Measurements from ENCODE around the gene NR6A1. TPM values are rescaled to one million over a fixed set of nuclear protein-coding genes. Genes with fewer than 3 reads are reported as not detected.

Gene NR6A1
- 1.7 TPM for total RNA-seq

- ATAC-seq = peak; percentile 93
Observed at GRCh38 chr9:124771021-124771866, at the start of gene NR6A1. Gene NR6A1, minus strand, starts transcription at chr9:124771311.

DNA sequence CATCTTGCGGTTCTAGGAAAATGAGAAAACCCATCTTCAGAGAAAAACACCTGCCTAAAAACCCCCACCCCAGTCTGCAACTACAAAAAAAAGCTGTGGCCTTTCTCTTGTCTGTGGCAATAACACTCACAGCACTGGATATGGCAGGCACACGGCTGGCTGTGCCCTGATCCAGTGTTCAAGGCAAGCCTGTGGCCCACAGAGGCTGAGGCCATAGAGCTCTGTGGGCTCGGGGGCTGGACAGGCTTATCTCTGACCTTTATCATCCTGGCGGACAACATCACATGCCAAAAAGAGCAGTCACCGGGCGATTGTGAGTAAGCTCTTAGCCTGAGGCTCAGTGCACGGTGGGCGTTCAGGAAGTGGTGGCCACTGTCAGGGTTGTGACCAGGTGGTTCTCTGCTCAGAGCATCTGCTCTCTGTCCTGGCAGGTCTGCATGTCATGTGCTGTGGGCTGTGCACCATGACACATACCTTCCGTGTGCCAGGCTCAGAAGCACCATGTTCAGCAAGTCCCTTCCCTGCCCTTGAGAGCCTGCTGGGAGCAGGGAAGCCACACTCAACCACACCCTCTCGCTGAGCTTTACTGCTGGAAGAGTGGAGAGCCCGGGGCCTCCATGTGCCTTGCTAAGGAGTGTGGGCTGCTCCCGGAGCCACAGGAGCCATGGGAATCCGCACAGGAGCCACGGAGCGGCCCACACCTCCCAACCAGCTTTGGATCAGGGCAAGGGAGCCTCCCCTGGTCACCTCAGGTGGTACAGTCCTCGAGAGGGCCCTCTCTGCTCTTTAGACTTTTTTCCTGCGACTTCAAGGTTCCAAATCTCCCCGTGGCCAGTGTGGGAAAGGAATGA lies 47.5 kb upstream of the NR6A1 start:
- peak; percentile 96 for ATAC-seq

- ATAC-seq = no peak
Observed at GRCh38 chr9:124815601-124816000, 44.5 kb upstream of the NR6A1 start.

DNA sequence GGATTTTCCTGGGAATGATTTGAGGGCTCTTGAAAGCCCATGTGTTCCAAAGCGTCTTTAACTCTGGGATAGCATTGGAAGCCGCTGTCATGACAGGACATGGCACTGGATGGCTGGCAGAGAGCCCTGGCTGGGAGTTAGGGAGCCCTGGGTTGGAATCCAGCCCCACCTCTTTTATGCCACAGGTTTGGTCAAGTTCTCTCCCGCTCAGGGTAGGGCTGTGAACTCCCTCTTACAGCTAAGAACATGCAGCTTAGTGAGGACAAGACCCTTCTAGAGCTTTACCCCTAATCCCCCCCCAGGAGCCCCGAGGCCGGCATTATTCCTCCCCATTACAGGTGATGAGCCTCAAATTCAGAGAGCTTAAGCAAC lies 43.0 kb upstream of the NR6A1 start:
- ATAC-seq = peak; percentile 47

GRCh38 chr9:124813501-124814163 lies 42.5 kb upstream of the NR6A1 start:
- no peak for ATAC-seq

DNA sequence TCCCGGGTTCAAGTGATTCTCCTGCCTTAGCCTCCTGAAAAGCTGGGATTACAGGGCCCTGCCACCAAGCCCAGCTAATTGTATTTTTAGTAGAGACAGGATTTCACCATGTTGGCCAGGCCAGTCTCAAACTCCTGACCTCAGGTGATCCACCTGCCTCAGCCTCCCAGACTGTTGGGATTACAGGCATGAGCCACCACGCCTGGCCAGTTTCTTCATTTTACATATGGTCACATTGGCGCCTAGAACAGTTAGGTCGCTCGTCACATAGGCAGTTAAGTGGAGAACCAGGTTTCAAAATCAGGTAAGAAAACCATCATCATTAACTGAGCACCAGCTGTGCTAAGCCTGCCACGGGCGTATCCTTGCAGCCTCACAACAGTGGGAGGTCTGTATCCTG lies 41.9 kb upstream of the NR6A1 start:
- no peak for ATAC-seq

DNA sequence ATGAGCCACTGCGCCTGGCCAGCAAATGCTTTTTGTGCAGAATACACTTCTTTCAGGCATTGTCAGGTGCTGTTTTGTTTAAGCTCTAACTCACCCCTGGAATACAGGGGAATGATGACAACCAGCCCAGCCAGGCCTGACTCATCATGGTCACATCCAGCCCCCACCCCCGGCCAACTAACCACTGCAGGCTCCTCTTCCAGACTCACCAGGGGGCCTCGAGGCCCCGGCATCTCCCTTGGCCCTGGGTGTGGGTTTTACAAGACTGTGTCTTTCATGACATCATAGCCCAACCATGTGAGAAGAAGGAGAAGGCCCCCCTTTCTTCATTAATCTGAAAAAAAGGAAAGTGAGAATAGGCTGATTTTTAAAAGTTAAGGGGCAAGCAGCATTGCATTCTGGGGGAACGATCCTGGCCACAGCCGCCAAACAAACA lies 41.3 kb upstream of the NR6A1 start:
- no peak for ATAC-seq

DNA sequence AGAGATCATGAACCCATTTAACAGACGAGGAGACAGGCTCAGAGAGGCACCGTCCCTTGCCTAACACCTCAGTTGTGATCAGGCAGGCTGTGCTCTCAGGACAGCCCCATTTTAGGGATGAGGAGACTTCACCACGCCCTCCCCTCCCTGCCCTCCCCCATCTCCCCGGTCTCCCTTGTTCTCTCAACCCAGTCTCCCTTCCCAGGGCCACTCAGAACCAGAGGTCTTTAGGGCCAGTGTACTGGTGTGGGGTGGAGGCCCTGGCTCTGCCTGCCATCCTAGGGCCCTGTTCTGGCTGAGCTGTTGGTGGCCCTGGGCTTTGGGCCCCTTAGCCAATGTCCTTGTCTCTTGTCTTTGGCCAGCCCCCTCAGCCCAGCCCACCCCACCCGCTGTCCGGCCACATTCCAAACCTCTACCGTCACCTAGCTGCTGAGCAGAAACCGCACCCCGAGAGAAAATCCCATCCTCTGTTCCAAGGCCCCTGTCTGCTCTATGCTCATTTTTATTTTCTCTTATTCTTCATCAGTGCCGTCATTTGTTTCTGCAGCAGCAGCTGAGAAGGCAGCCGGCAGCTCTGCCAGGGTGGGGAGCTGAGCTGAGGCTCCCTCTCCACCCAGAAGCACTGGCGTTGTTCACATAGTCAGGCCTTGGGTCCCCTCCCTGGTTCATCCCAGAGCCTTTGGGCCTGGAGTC lies 39.7 kb upstream of the NR6A1 start:
- ATAC-seq = peak; percentile 53

GRCh38 chr9:124809741-124810500 lies 38.8 kb upstream of the NR6A1 start:
- ATAC-seq = no peak

DNA sequence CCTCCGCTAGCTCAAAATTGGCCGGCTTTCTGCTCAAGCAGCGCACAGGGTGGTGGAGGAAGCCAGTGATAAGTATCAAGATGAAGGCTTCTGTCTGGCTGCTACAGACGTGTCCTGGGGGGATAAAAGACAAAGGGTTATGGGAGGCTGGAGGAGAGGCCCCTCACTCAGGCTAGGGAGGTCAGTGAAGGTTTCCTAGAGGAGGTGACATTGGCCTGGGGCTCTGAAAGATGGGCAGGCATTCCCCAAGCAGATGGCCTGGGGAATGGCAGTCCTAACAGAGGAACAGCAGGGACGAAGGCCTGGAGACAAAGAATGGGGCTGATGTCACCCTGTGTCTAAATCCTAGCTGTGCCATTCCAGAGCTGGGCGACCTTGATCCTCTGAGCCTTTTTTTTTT lies 38.1 kb upstream of the NR6A1 start:
- no peak for ATAC-seq

- no peak for ATAC-seq
Observed at GRCh38 chr9:124808246-124808956, 37.3 kb upstream of the NR6A1 start.

GRCh38 chr9:124805186-124805585 lies 34.1 kb upstream of the NR6A1 start:
- ATAC-seq = no peak

DNA sequence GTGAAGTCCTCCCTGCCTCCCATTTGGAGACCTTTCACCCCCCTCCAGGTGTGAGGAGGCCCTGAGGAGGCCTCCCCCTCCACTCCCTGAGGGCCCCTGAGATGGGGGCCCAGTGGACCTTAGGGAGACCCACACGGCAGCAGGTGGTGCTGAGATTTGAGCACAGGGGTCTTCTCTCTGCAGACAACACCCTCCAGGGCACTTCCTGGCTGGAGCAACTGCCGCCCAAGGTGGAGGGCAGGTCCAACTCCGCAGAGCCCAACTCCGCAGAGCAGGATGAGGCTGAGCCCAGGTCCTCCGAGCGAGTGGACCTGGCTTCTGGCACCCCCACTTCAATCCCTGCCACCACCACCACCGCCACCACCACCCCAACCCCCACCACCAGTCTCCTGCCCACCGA lies 32.8 kb upstream of the NR6A1 start:
- ATAC-seq = no peak

- no peak for ATAC-seq
Observed at GRCh38 chr9:124802426-124802825, 31.3 kb upstream of the NR6A1 start.

- no peak for ATAC-seq
Observed at GRCh38 chr9:124801356-124801755, 30.2 kb upstream of the NR6A1 start.

DNA sequence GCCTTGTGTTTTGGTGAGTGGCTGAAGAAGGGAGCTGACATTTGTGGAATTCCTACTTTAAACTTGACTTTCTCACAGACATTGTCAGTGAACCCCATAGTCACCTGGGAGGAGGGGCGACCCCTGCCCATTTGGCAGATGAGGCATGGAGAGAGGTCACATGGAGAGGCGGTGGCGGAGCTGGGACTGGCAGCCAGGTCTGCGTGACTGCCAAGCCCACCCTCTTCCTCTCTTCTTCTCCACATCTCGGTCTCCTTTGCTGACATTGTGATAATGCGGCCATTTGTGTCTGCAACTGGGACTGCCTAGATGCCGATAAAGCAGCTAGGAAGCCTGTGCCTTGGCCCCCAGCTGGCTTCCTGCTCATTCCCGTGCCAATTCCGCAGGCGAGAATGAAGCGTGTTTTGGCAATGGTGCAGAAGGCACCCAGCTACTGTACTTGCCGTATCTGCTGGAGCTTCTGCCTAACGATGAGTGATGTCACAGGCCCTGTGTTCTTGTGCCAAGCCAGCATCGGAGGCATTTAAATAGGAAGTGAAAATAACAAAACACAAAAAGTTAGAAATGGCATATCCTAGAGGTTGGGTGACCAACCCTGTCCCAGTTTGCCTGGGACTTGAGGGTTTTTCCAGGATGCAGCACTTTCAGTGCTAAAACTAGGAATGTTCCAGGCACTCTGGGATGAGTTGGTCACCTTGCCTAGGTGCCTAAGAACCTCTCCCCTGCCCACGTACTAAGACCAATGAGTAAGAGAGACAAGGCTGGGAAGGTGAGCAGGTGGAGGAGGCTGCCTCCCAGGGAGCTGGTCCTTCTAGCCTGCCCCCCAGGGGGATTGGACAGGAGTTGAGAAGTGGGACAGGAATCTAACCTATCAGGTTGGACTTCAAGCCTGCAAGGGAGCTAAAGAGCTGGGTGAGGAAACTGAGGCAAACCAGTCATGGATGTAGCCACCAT lies 29.5 kb upstream of the NR6A1 start:
- ATAC-seq = peak; percentile 61

- peak; percentile 10 for ATAC-seq
Observed at GRCh38 chr9:124799274-124800006, 28.3 kb upstream of the NR6A1 start.

DNA sequence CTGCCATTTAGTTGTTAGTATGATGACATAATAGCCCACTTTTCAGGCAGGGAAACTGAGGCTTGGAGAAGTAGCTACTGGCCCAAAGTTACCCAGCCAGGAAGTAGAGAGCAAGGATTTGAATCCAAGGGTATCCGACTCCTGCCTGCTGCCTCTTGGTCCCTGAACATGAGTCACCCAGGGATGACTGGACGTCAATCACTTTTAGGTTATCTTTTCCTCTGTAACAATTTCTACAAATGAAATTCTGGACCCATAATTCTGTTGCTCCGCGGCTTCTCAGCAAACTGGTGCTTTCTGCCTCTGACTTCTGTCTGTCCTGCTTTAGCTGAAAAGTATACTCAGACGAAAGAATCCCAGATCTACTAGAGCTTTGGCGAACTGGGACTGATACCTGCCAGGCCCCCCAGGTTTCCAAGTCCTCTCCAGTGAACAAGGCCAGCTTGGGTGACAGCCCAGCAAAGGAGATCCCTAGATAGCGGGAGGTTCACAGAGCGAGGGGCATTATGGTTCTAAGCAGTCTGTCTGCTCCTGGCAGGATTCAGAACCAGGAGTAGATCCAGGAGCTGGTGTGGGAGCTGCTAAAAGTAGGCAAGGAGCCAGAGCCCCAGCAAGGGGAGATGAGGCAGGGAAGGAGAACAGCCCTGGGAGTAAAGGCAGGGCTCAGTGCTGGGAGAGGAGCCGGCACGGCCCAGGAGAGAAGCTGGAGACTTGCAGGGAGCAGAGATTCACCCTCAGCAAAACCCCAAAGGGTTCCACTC lies 26.4 kb upstream of the NR6A1 start:
- no peak for ATAC-seq

Data from esophagus mucosa (tissue), 1 donor.